IMR-90 (cell line): Measurements from ENCODE around the gene CD151. TPM values are rescaled to one million over a fixed set of nuclear protein-coding genes. Genes with fewer than 3 reads are reported as not detected.

Experiments used
- ATAC-seq: fragments of 200-7000 bp; cut with Tn5 transposase; 2 replicates; pipeline ENCODE4 v1.9.1; 2020; ENCODE audit warnings: low read depth, mild to moderate bottlenecking, moderate library complexity
- BruUV-seq: library from RNA; stranded (reverse); fragments of 400-500 nt; replicated peaks from 2 replicates; lab custom pipeline; 2021; lab: Mats Ljungman, UMichigan
- CTCF ChIA-PET: fragments of 300-600 bp; formaldehyde crosslinking; extraction: SDS; loops from one replicate; lab custom pipeline; 2021; ENCODE audit warnings: antibody characterized with exemption; lab: Yijun Ruan, JAX
- POLR2A ChIA-PET: fragments of 300-600 bp; sonication (Branson Sonifier 250); formaldehyde crosslinking; loops from one replicate; lab custom pipeline; 2022; ENCODE audit warnings: antibody characterized with exemption; ENCODE audit not compliant: unreplicated experiment; lab: Charles Lee
- DNase-seq: peaks from one replicate; pipeline ENCODE4 v3.0.0; 2013
- H2AFZ ChIP-seq: replicated peaks from 2 replicates; pipeline ENCODE3; 2013; ENCODE audit warnings: low read length, mild to moderate bottlenecking; ENCODE audit not compliant: poor library complexity
- H2AK5ac ChIP-seq: 2 replicates; pipeline ENCODE4 v1.6.1; 2013; ENCODE audit warnings: low read depth, low read length, inconsistent platforms
- H2AK9ac ChIP-seq: replicated peaks from 2 replicates; pipeline ENCODE3; 2013; ENCODE audit warnings: mild to moderate bottlenecking, low read depth, low read length, moderate library complexity; ENCODE audit not compliant: poor library complexity
- H2BK120ac ChIP-seq: 2 replicates; pipeline ENCODE4 v1.6.1; 2013; ENCODE audit warnings: low read depth, low read length, inconsistent platforms
- H2BK15ac ChIP-seq: 3 replicates; pipeline ENCODE4 v1.6.1; 2013; ENCODE audit warnings: low read depth, low read length, inconsistent platforms
- H2BK20ac ChIP-seq: 2 replicates; pipeline ENCODE4 v1.6.1; 2013; ENCODE audit warnings: low read depth, mild to moderate bottlenecking, inconsistent platforms, low read length, moderate library complexity
- H2BK5ac ChIP-seq: 2 replicates; pipeline ENCODE4 v1.6.1; 2013; ENCODE audit warnings: mild to moderate bottlenecking, low read depth, low read length, inconsistent platforms; ENCODE audit not compliant: poor library complexity, severe bottlenecking
- H3K14ac ChIP-seq: replicated peaks from 2 replicates; pipeline ENCODE4 v1.6.1; 2013; ENCODE audit warnings: low read depth, low read length, inconsistent platforms
- H3K18ac ChIP-seq: 2 replicates; pipeline ENCODE4 v1.6.1; 2013; ENCODE audit warnings: low read depth, low read length, control low read depth
- H3K23ac ChIP-seq: 2 replicates; pipeline ENCODE4 v1.6.1; 2013; ENCODE audit warnings: low read depth, low read length, inconsistent platforms
- H3K27ac ChIP-seq: 2 replicates; pipeline ENCODE4 v1.5.1; 2013; ENCODE audit warnings: mild to moderate bottlenecking, control low read depth, low read length; ENCODE audit not compliant: insufficient read depth
- H3K27me3 ChIP-seq: 2 replicates; pipeline ENCODE4 v1.6.1; 2013; ENCODE audit warnings: low read length; ENCODE audit not compliant: control insufficient read depth, insufficient read depth
- H3K36me3 ChIP-seq: 2 replicates; pipeline ENCODE4 v1.6.1; 2013; ENCODE audit warnings: low read length, mixed read lengths; ENCODE audit not compliant: control insufficient read depth, insufficient read depth
- H3K4ac ChIP-seq: 2 replicates; pipeline ENCODE4 v1.6.1; 2013; ENCODE audit warnings: low read depth, low read length, inconsistent platforms
- H3K4me1 ChIP-seq: 2 replicates; pipeline ENCODE4 v1.6.1; 2013; ENCODE audit warnings: low read length, mixed read lengths; ENCODE audit not compliant: control insufficient read depth, insufficient read depth
- H3K4me2 ChIP-seq: 2 replicates; pipeline ENCODE4 v1.6.1; 2013; ENCODE audit warnings: low read depth, mild to moderate bottlenecking, control low read depth, low read length, moderate library complexity
- H3K4me3 ChIP-seq: 2 replicates; pipeline ENCODE4 v1.5.1; 2013; ENCODE audit warnings: low read depth, mild to moderate bottlenecking, control low read depth, low read length, moderate library complexity; ENCODE audit not compliant: insufficient read depth
- H3K56ac ChIP-seq: 2 replicates; pipeline ENCODE4 v1.6.1; 2013; ENCODE audit warnings: low read length, inconsistent platforms; ENCODE audit not compliant: insufficient read depth; ENCODE audit errors: extremely low read depth
- H3K79me1 ChIP-seq, 2 experiments: 2 replicates each; pipeline ENCODE4 v1.6.1; 2013; ENCODE audit warnings: low read length in 2 of 2, inconsistent platforms in 1 of 2, low read depth in 1 of 2
- H3K9ac ChIP-seq: 2 replicates; pipeline ENCODE4 v1.6.1; 2013; ENCODE audit warnings: low read depth, low read length, control low read depth
- H3K9me1 ChIP-seq: 2 replicates; pipeline ENCODE4 v1.6.1; 2013; ENCODE audit warnings: low read length, inconsistent platforms; ENCODE audit not compliant: insufficient read depth
- H3K9me3 ChIP-seq: 2 replicates; pipeline ENCODE4 v1.6.1; 2013; ENCODE audit warnings: low read length; ENCODE audit not compliant: control insufficient read depth, insufficient read depth
- H4K20me1 ChIP-seq: 2 replicates; pipeline ENCODE4 v1.6.1; 2013; ENCODE audit warnings: low read length, inconsistent platforms; ENCODE audit not compliant: insufficient read depth
- H4K5ac ChIP-seq: 2 replicates; pipeline ENCODE4 v1.6.1; 2013; ENCODE audit warnings: mild to moderate bottlenecking, low read depth, low read length, control low read depth
- H4K8ac ChIP-seq, 2 experiments: 2 replicates each; pipeline ENCODE4 v1.6.1; 2013; ENCODE audit warnings: low read depth in 2 of 2, low read length in 2 of 2, control low read depth in 1 of 2, inconsistent platforms in 1 of 2
- H4K91ac ChIP-seq: 2 replicates; pipeline ENCODE4 v1.6.1; 2013; ENCODE audit warnings: low read depth, low read length, inconsistent platforms; ENCODE audit not compliant: insufficient read depth
- BHLHE40 ChIP-seq: fragments of 150-350 bp; IDR thresholded peaks from 2 replicates; pipeline ENCODE4 v1.6.1; 2016; ENCODE audit warnings: mild to moderate bottlenecking, low read depth, low read length
- CEBPB ChIP-seq: IDR thresholded peaks from 2 replicates; pipeline ENCODE4 v1.6.1; 2012; ENCODE audit warnings: low read depth, low read length, improper control_type of control experiment
- CHD1 ChIP-seq: IDR thresholded peaks from 2 replicates; pipeline ENCODE4 v1.6.1; 2012; ENCODE audit warnings: low read depth, low read length, improper control_type of control experiment
- CTCF ChIP-seq: conservative IDR thresholded peaks from 2 replicates; pipeline ENCODE4 v1.5.1; 2012; ENCODE audit warnings: mild to moderate bottlenecking, low read depth, low read length, improper control_type of control experiment
- ELK1 ChIP-seq: fragments of 150-350 bp; IDR thresholded peaks from 2 replicates; pipeline ENCODE4 v1.6.1; 2016; ENCODE audit warnings: low read depth, mild to moderate bottlenecking, low read length, moderate library complexity, borderline replicate concordance
- FOS ChIP-seq: fragments of 150-350 bp; IDR thresholded peaks from 2 replicates; pipeline ENCODE4 v1.6.1; 2016; ENCODE audit warnings: low read depth, low read length
- MAZ ChIP-seq: IDR thresholded peaks from 2 replicates; pipeline ENCODE4 v1.6.1; 2012; ENCODE audit warnings: low read depth, mild to moderate bottlenecking, low read length, improper control_type of control experiment, moderate library complexity, borderline replicate concordance
- MXI1 ChIP-seq: IDR thresholded peaks from 2 replicates; pipeline ENCODE4 v1.6.1; 2012; ENCODE audit warnings: low read depth, mild to moderate bottlenecking, low read length, moderate library complexity, borderline replicate concordance
- NFE2L2 ChIP-seq: fragments of 150-350 bp; IDR thresholded peaks from 2 replicates; pipeline ENCODE4 v1.6.1; 2016; ENCODE audit warnings: low read depth, mild to moderate bottlenecking, low read length
- POLR2A ChIP-seq: IDR thresholded peaks from 2 replicates; pipeline ENCODE4 v1.6.1; 2012; ENCODE audit warnings: mild to moderate bottlenecking, low read depth, low read length
- RAD21 ChIP-seq: IDR thresholded peaks from 2 replicates; pipeline ENCODE4 v1.6.1; 2012; ENCODE audit warnings: low read length, improper control_type of control experiment
- RCOR1 ChIP-seq: IDR thresholded peaks from 2 replicates; pipeline ENCODE4 v1.6.1; 2012; ENCODE audit warnings: mild to moderate bottlenecking, low read length, improper control_type of control experiment; ENCODE audit not compliant: insufficient replicate concordance
- RFX5 ChIP-seq: IDR thresholded peaks from 2 replicates; pipeline ENCODE4 v1.8.0; 2012; ENCODE audit warnings: low read depth, mild to moderate bottlenecking, low read length, moderate library complexity
- SMC3 ChIP-seq: fragments of 150-350 bp; IDR thresholded peaks from 2 replicates; pipeline ENCODE4 v1.6.1; 2016; ENCODE audit warnings: low read depth, mild to moderate bottlenecking, antibody characterized with exemption, low read length, moderate library complexity
- USF2 ChIP-seq: fragments of 150-350 bp; IDR thresholded peaks from 2 replicates; pipeline ENCODE4 v1.6.1; 2017; ENCODE audit warnings: mild to moderate bottlenecking, antibody characterized with exemption, low read length, low read depth
- WGBS, 2 experiments: methylation state at CpG; one replicate each; pipeline versions ENCODE4 v1.1.5 to v1.1.7; 2013; ENCODE audit warnings: missing lambda C conversion rate in 2 of 2; ENCODE audit not compliant: insufficient read length in 1 of 2; ENCODE audit errors: extremely low coverage in 2 of 2; 5-methylcytosine and 5-hydroxymethylcytosine counted together
- dilution Hi-C: fragments of 300-500 bp; cut with HindIII; formaldehyde crosslinking; loops from one replicate; pipeline ENCODE4 v1.14.3; 2018; ENCODE audit warnings: low sequenced_read_pairs; ENCODE audit not compliant: unreplicated experiment
- in situ Hi-C: fragments of 300-500 bp; cut with MboI; formaldehyde crosslinking; loops from 3 replicates; pipeline ENCODE4 v1.14.3; 2019; ENCODE audit warnings: low sequenced_read_pairs, inconsistent platforms, mixed read lengths
- intact Hi-C: fragments of 100-400 bp; cut with micrococcal nuclease; formaldehyde crosslinking; loops from 2 replicates; pipeline ENCODE4 v1.10.0; 2022
- polyA plus RNA-seq, 3 experiments: library from polyadenylated mRNA; depleted of rRNA; stranded (reverse); fragments of >200 nt; gene quantifications; 2 replicates each; pipeline ENCODE4 v1.2.3, GENCODE V29; 2012; ENCODE audit warnings: low replicate concordance in 1 of 3
- total RNA-seq: library from RNA; depleted of rRNA; stranded (reverse); fragments of >200 nt; gene quantifications from 2 replicates; pipeline ENCODE4 v1.2.3, GENCODE V29; 2012

The CD151 gene
- total and polyA plus RNA-seq, 2 of the 4 experiments (the other 2 are of a cell fraction) = 1,150 to 1,267 TPM

GRCh38 chr11:869399-870126 lies 36.8 kb downstream of the CD151 start:
- Histone ChIP-seq H4K5ac (no peak overlapping the region), H3K4me2 (no peak overlapping the region), H2BK20ac (no peak overlapping the region), H3K27ac (no peak overlapping the region), H3K9me3 (no peaks in the 10 kb centered on the region), H3K9me1 (peaks cover 3% of the 10 kb centered on the region; the same call in 1 of the 2 replicates), H4K8ac (no peak overlapping the region), H3K56ac (no peak overlapping the region), H2BK5ac (no peak overlapping the region), H3K36me3 (peaks cover 23% of the 10 kb centered on the region; the same call in 1 of the 2 replicates), H3K18ac (no peak overlapping the region), H3K14ac (no peak overlapping the region), H2AK9ac (no peak overlapping the region), H3K27me3 (no peaks in the 10 kb centered on the region), H2AFZ (no peak overlapping the region), H3K23ac (no peak overlapping the region), H2AK5ac (no peak overlapping the region), H3K4ac (no peak overlapping the region), H4K20me1 (peaks cover 26% of the 10 kb centered on the region), H2BK15ac (no peak overlapping the region), H3K4me3 (no peak overlapping the region), H3K9ac (no peak overlapping the region), H2BK120ac (no peak overlapping the region), H3K79me1 (peaks cover 3 to 11% of the 10 kb centered on the region in 2 experiments; a peak in 1 of 4 replicates), H3K4me1 (no peaks in the 10 kb centered on the region; the same call in 1 of the 2 replicates), H4K91ac (no peak overlapping the region)
- WGBS, 2 experiments = 83% methylated on average over 12 of the region's 25 CpGs; no CpG with 5 or more reads in 1 of the 2 experiments
- ATAC-seq (no peak), DNase-seq (no peak)
- no TSS peak for BruUV-seq
- in situ Hi-C loops (no loop called here), intact Hi-C loops (no loop called here), dilution Hi-C loops (no loop called here)
- ChIA-PET CTCF (no interaction called here), POLR2A (interaction anchor here (0.5 kb wide), 1 partner anchor 50 kb away, joined by 4 read pairs; no protein-coding TSS in a partner anchor)
- no peak for TF ChIP-seq CEBPB
- TF ChIP-seq BHLHE40 = no peak
- no peak for TF ChIP-seq RAD21
- TF ChIP-seq FOS = no peak
- no peak for TF ChIP-seq USF2
- TF ChIP-seq ELK1 = no peak
- TF ChIP-seq CTCF = no peak
- no peak for TF ChIP-seq RCOR1
- TF ChIP-seq POLR2A = no peak
- TF ChIP-seq MXI1 = no peak
- no peak for TF ChIP-seq CHD1
- no peak for TF ChIP-seq NFE2L2
- no peak for TF ChIP-seq RFX5
- TF ChIP-seq SMC3 = no peak
- no peak for TF ChIP-seq MAZ
